HUES6 (cell line): ENCODE results near the gene LAMB3.

Source experiments
- H3K27ac ChIP-seq: 2 replicates; pipeline ENCODE4 v1.7.0; 2013; ENCODE audit warnings: low read depth, mild to moderate bottlenecking, low read length, inconsistent platforms
- H3K27me3 ChIP-seq: 2 replicates; pipeline ENCODE4 v1.6.1; 2013; ENCODE audit warnings: low read length; ENCODE audit not compliant: control insufficient read depth, insufficient read depth
- H3K36me3 ChIP-seq: 2 replicates; pipeline ENCODE4 v1.6.1; 2013; ENCODE audit warnings: low read length; ENCODE audit not compliant: control insufficient read depth, insufficient read depth
- H3K4me1 ChIP-seq: 2 replicates; pipeline ENCODE4 v1.6.1; 2013; ENCODE audit warnings: low read length; ENCODE audit not compliant: control insufficient read depth, insufficient read depth
- H3K4me3 ChIP-seq: 2 replicates; pipeline ENCODE4 v1.5.1; 2013; ENCODE audit warnings: low read depth, low read length
- H3K9ac ChIP-seq: one replicate; pipeline ENCODE4 v1.6.1; 2013; ENCODE audit warnings: mild to moderate bottlenecking, low read length
- H3K9me3 ChIP-seq: 2 replicates; pipeline ENCODE4 v1.6.1; 2013; ENCODE audit warnings: low read depth, low read length; ENCODE audit not compliant: control insufficient read depth, insufficient read depth

Gene LAMB3

DNA sequence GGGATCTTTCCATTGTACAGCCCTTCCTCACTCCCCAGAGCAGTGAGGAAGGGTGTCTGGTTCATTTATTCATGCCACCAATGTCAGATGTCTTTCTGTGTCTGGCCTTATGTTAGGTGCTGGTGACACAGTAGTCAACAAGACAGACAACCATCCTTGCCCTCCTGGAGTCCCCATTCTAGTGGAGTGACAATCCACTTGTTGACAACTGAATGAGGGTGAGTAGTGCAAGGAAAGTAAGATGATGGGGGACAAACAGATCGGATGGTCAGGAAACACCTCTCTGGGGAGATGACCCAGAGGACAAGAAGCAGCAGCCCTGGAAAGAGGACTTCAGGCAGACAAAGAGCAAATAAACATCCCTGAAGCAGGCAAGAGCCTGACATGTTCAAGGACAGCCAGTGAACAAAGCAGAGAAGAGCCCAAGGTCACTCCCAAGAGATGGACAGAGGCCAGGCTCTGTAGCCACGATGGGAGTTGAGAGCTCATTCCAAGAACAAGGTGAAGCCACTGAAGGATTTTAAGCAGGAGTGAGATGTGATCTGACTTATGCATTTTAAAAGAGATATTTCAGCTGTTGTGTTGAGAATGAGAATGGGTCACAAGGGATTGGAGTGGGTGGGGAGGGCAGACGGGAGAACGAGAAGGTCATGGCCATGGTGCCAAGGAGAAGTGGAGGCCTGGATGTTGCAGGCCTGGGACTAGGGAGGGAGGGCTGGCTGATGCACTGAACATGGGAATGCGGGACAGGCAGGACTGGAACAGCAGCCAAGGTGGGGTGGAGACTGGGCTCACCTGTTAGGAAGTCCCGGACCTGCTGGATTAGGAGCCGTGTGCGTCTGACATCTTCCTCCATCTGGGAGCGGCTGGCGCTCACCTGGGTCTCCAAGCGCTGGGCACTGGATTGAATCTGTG lies 30.2 kb downstream of the LAMB3 start:
- H3K36me3 ChIP-seq: no peaks in the 10 kb centered on the region
- H3K27ac ChIP-seq: no peak overlapping the region

DNA sequence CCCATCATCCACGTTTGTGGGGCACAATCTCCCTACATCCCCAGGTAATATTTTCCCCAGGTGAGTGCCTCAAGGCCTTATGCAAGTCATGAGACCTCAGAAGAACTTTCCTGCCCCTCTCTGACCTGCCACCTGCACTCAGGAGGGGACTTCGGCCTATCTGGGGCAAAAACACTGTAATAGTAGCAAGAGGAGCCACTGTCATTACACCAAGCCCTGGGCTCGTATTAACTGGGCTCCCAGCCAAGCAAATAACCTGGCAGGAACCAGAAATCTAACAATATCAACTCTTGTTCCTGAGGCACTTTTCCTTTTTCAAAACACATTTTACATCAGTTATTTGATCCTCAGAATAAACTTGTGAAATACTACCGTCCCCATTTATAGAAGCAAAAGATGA lies 30.9 kb downstream of the LAMB3 start:
- no peaks in the 10 kb centered on the region for H3K36me3 ChIP-seq
- peaks cover 3% of the 10 kb centered on the region; the same call in 1 of the 2 replicates for H3K4me1 ChIP-seq
- H3K27me3 ChIP-seq: peaks cover 6% of the 10 kb centered on the region; the same call in 1 of the 2 replicates
- no peak overlapping the region for H3K4me3 ChIP-seq
- H3K9me3 ChIP-seq: no peaks in the 10 kb centered on the region
- no peak overlapping the region for H3K9ac ChIP-seq
- no peak overlapping the region for H3K27ac ChIP-seq

More for the DNA sequence above, 30.2 kb downstream of the LAMB3 start:
- H3K4me3 ChIP-seq: no peak overlapping the region
- peaks cover 6% of the 10 kb centered on the region; the same call in 1 of the 2 replicates for H3K27me3 ChIP-seq
- no peak overlapping the region for H3K9ac ChIP-seq
- no peaks in the 10 kb centered on the region for H3K9me3 ChIP-seq
- H3K4me1 ChIP-seq: peaks cover 3% of the 10 kb centered on the region; the same call in 1 of the 2 replicates

DNA sequence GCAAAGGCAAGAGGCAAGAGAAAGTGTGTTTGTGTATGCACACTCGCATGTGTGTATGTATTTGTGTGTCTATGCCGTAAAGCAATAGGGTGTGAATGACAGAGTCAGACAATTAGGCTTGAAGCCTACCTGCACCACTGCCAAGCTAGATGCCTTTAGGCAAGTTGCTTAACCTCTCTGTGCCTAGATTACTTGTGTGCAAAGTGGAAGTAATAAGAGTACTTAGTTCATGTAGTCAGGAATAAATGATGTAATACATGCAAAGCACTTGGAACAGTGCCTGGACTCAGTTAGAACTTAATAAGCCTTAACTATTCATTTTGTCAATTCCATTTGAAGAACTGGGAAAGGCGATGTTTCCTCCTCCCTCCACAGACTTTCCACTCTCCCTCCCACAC lies 31.7 kb downstream of the LAMB3 start:
- no peak overlapping the region for H3K27ac ChIP-seq
- no peak overlapping the region for H3K4me3 ChIP-seq
- peaks cover 6% of the 10 kb centered on the region; the same call in 1 of the 2 replicates for H3K27me3 ChIP-seq
- H3K9me3 ChIP-seq: no peaks in the 10 kb centered on the region
- peaks cover 3% of the 10 kb centered on the region; the same call in 1 of the 2 replicates for H3K4me1 ChIP-seq
- no peak overlapping the region for H3K9ac ChIP-seq
- H3K36me3 ChIP-seq: no peaks in the 10 kb centered on the region

GRCh38 chr1:209619696-209620486 lies 32.3 kb downstream of the LAMB3 start:
- Histone ChIP-seq H3K27me3 (peaks cover 6% of the 10 kb centered on the region; the same call in 1 of the 2 replicates), H3K4me3 (no peak overlapping the region), H3K4me1 (no peaks in the 10 kb centered on the region), H3K9me3 (no peaks in the 10 kb centered on the region), H3K36me3 (no peaks in the 10 kb centered on the region), H3K27ac (no peak overlapping the region), H3K9ac (no peak overlapping the region)

DNA sequence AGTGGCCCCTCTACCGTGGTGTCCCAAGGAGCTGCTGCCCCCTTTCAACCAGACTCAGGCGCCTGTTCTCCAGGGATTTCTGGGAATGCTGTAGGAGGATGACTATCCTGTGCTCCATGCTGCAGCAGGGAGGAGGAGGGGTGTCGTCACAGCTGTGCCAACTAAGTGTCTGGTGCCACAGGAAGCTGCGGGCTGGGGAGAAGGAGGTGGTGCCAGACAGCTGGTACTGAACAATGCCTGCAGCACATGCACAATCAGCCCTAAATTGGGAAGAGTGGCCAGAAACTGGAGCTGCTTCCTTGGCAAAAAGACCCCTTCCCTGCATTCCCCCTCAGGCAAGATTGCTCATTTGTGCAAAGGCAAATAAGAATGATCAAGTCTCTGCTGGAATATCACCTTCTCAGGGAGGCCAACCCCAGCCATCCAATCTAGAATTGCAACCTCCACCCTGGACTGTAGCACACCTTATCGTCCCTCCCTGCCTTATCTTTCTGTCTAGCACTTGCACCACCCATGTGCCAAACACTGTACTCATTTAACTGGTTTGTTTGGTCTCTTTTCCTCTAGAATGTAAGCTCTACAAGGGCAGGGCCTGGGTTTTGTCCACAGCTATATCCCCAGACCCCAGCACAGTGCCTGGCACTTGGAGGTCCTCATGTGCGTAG lies 33.3 kb downstream of the LAMB3 start:
- no peak overlapping the region for H3K27ac ChIP-seq
- H3K36me3 ChIP-seq: no peaks in the 10 kb centered on the region
- H3K4me3 ChIP-seq: no peak overlapping the region
- no peaks in the 10 kb centered on the region for H3K9me3 ChIP-seq
- H3K9ac ChIP-seq: no peak overlapping the region
- no peaks in the 10 kb centered on the region for H3K4me1 ChIP-seq
- no peaks in the 10 kb centered on the region; the same call in 1 of the 2 replicates for H3K27me3 ChIP-seq

GRCh38 chr1:209618291-209618690 lies 33.9 kb downstream of the LAMB3 start:
- H3K27ac ChIP-seq: no peak overlapping the region
- no peaks in the 10 kb centered on the region for H3K9me3 ChIP-seq
- no peaks in the 10 kb centered on the region for H3K27me3 ChIP-seq
- no peaks in the 10 kb centered on the region for H3K4me1 ChIP-seq
- H3K9ac ChIP-seq: no peak overlapping the region
- H3K36me3 ChIP-seq: no peaks in the 10 kb centered on the region
- no peak overlapping the region for H3K4me3 ChIP-seq

DNA sequence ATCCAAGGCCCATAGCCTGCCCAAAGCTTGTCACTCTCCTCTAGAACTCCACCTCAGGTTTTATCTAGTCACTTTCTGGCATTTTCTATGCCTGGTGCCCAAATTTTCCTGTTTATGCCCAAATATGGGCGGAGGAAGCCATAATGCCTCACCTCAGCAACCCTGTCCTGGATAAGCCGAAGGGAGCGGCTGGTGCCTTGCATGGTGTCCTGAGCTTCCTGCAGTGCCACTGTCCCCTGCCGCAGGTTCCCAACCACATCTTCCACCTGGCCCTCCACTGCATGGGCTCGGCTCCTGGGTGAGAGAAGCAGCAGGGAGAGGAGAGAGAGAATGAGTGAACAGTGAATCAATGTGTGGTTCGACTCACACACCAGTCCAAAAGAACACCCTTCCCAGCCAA lies 34.5 kb downstream of the LAMB3 start:
- Histone ChIP-seq H3K27me3 (no peaks in the 10 kb centered on the region), H3K36me3 (no peaks in the 10 kb centered on the region), H3K9ac (no peak overlapping the region), H3K9me3 (no peaks in the 10 kb centered on the region), H3K27ac (no peak overlapping the region), H3K4me1 (no peaks in the 10 kb centered on the region), H3K4me3 (no peak overlapping the region)

GRCh38 chr1:209617047-209617673 lies 35.1 kb downstream of the LAMB3 start:
- Histone ChIP-seq H3K36me3 (no peaks in the 10 kb centered on the region), H3K27ac (no peak overlapping the region), H3K27me3 (no peaks in the 10 kb centered on the region), H3K9me3 (no peaks in the 10 kb centered on the region), H3K9ac (no peak overlapping the region), H3K4me3 (no peak overlapping the region), H3K4me1 (no peaks in the 10 kb centered on the region)

DNA sequence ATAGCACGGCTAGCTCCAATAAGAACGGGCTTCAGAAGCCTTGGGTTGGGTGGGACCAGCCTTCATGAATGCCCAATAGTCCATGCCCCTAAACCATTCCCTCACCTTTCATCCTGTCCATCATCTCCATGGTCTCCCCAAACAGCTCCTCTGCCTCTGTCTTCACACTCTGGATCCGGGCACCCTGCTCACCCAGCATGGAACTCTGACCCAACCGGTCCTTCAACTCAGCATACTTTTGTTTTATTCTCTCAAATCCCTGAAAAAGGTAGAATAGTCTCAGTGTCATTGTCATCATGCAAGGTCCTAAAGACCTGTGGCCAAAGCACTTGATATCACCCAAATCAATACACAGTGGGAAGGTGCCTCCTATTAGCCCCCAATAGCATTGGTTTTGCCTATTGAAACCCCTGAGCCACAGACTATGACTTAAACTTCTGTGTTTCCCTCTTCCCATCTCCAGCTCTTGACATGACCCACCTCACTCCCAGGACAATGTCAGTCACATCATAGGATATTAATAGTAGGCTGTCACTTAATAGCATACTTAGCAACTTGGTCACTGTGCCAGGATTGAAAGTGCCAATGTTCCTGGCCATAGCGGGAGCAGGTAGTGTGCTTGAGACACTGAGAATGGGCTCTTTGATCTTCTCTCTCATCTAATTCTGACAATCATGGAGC lies 35.7 kb downstream of the LAMB3 start:
- Histone ChIP-seq H3K4me3 (no peak overlapping the region), H3K4me1 (no peaks in the 10 kb centered on the region), H3K9me3 (no peaks in the 10 kb centered on the region), H3K9ac (no peak overlapping the region), H3K27me3 (no peaks in the 10 kb centered on the region), H3K27ac (no peak overlapping the region), H3K36me3 (no peaks in the 10 kb centered on the region)

- no peaks in the 10 kb centered on the region for H3K4me1 ChIP-seq
- no peak overlapping the region for H3K27ac ChIP-seq
- no peak overlapping the region for H3K9ac ChIP-seq
- H3K9me3 ChIP-seq: no peaks in the 10 kb centered on the region
- no peaks in the 10 kb centered on the region for H3K27me3 ChIP-seq
- H3K36me3 ChIP-seq: no peaks in the 10 kb centered on the region
- no peak overlapping the region for H3K4me3 ChIP-seq
These were observed 37.3 kb downstream of the LAMB3 start for GRCh38 chr1:209614906-209615305.
